Left colon (tissue), 2 donors: ENCODE measurements around the gene AP2A1. TPM values are rescaled to one million over a fixed set of nuclear protein-coding genes. Genes with fewer than 3 reads are reported as not detected.

Experiments used
- microRNA-seq, 2 donors: library from miRNA; unstranded; fragments of <30 nt; microRNA quantifications; one replicate each; pipeline versions ENCODE4 v1.1.0 to v1.2.0, GENCODE V29; 2020
- total RNA-seq, 2 donors: library from RNA; stranded (reverse); fragmentation: NEBNext Ultra II Directional; extraction: Animal tissue kit (Norgen Biotek cat#: 25700); gene quantifications; one replicate each; pipeline ENCODE4 v1.2.1, GENCODE V29; 2021
- donor health status: DM: no; HTN: no; CAD: no.
- donor health status: DM: yes; HTN: yes; CAD: no.

Gene AP2A1
- total RNA-seq, 2 donors from 2014 or later = 71.2 to 72.9 TPM

Small RNA genes within 50 kb of the gene (microRNA-seq; reads per million reads assigned to microRNA genes)
- 0.53 to 10.9 reads per million in 2 donors for gene MIR4749
- 0 reads per million in 2 donors for gene MIR6799
- gene MIR6800 = 0.53 to 1.4 reads per million in 2 donors

Other genes starting within 250 kb of the AP2A1 start
- 10 to 100 TPM; 18.2 to 21.7 TPM for gene RCN3, start 239.0 kb upstream of the AP2A1 start, total RNA-seq
- gene NOSIP, start 186.4 kb upstream of the AP2A1 start, total RNA-seq = 10 to 100 TPM; 62.8 to 66.4 TPM
- 10 to 100 TPM; 22.4 to 26.1 TPM for gene PRRG2, start 185.7 kb upstream of the AP2A1 start, total RNA-seq
- gene PRR12, start 175.8 kb upstream of the AP2A1 start, total RNA-seq = 10 to 100 TPM; 20.5 to 26.4 TPM
- gene RRAS, start 126.9 kb upstream of the AP2A1 start, total RNA-seq = 10 to 100 TPM; 41.7 to 76.6 TPM
- 10 to 100 TPM; 60.9 to 62.7 TPM for gene SCAF1, start 124.8 kb upstream of the AP2A1 start, total RNA-seq
- gene IRF3, start 101.1 kb upstream of the AP2A1 start, total RNA-seq = 10 to 100 TPM; 69.0 to 83.1 TPM
- gene BCL2L12, start 101.1 kb upstream of the AP2A1 start, total RNA-seq = 10 to 100 TPM; 13.8 to 14.9 TPM
- gene PRMT1, start 89.7 kb upstream of the AP2A1 start, total RNA-seq = 10 to 100 TPM; 66.7 to 83.9 TPM
- 1 to 10 TPM in 1 of 2 donors, under 1 TPM in 1; 0.98 to 1.1 TPM for gene ADM5, start 77.4 kb upstream of the AP2A1 start, total RNA-seq
- gene CPT1C, start 75.9 kb upstream of the AP2A1 start, total RNA-seq = 1 to 10 TPM; 1.5 to 2.0 TPM
- under 1 TPM; 0.21 to 0.22 TPM for gene TSKS, start 3.7 kb upstream of the AP2A1 start, total RNA-seq
- gene FUZ, start 46.3 kb downstream of the AP2A1 start, total RNA-seq = 1 to 10 TPM; 7.6 to 10.0 TPM
- gene MED25, start 51.3 kb downstream of the AP2A1 start, total RNA-seq = 10 to 100 TPM; 52.6 to 52.8 TPM
- 10 to 100 TPM; 95.3 to 95.5 TPM for gene PTOV1, start 84.2 kb downstream of the AP2A1 start, total RNA-seq
- 10 to 100 TPM; 62.3 to 76.7 TPM for gene PNKP, start 100.6 kb downstream of the AP2A1 start, total RNA-seq
- 10 to 100 TPM; 30.3 to 43.3 TPM for gene AKT1S1, start 110.4 kb downstream of the AP2A1 start, total RNA-seq
- 10 to 100 TPM; 32.8 to 36.4 TPM for gene TBC1D17, start 110.7 kb downstream of the AP2A1 start, total RNA-seq
- gene IL4I1, start 129.9 kb downstream of the AP2A1 start, total RNA-seq = 1 to 10 TPM in 1 of 2 donors, under 1 TPM in 1; 0.67 to 1.3 TPM
- 10 to 100 TPM; 13.2 to 16.7 TPM for gene ATF5, start 162.2 kb downstream of the AP2A1 start, total RNA-seq
- 10 to 100 TPM; 31.5 to 37.1 TPM for gene NUP62, start 162.5 kb downstream of the AP2A1 start, total RNA-seq
- gene SIGLEC11, start 194.2 kb downstream of the AP2A1 start, total RNA-seq = under 1 TPM; 0.40 to 0.75 TPM